NCI-H1436 (cell line): ENCODE data around the gene SHC1.
A peak's percentile ranks its signal among the peaks of the same experiment; 100 is the strongest.

Experiments
- DNase-seq: peaks from one replicate; lab custom pipeline; 2025; lab: John Stamatoyannopoulos, UW

The SHC1 gene

DNA sequence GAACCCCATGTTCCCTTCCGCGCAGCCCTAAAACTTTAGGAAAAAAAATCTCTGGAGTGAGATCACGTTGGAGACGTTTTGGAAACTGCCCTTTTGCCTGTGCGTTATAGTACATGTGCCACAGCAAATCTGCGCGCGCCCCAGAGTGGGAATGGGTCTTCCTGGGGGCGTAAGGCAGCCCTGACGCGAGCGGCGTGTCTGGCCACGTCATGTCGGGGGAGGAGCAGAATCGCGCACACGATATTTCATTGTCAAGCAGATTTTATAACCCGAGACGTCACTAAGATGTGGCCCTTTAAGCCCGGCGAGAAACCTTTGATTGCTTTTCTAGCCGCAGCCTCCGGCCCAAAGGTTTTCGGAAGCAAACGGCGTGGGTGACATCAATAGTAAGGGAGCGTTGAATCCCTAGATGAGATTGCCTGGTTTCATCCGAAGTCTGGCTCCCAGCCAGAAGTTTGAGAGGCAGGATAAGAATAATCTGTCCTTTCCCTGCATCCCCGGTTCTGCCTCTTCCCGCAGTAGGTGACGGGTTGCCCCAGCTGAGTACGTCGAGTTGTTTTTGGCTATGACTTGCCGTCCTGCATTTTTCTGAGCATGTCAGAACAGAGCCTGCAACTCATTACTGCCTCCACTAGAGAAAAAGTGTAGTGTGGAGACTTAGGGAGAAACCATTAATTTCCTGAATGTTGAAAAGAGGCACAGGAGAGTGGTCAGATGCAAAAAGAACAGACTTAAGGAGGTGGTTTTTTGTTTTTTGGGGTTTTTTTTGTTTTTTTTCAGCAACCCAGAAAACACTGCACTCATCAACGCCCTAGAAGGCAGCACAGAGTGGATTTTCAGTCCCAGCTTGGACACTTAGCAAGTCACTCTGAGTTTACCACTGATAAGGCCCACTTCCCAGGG, 33.2 kb downstream of the SHC1 start:
- DNase-seq, result peak; percentile 89

- DNase-seq, result peak; percentile 92
These were observed 33.9 kb downstream of the SHC1 start, which contains the start of gene PMVK for GRCh38 chr1:154936555-154937084. PMVK (minus strand) TSS chr1:154936719; CDS start chr1:154936685, 34 bp downstream.

DNA sequence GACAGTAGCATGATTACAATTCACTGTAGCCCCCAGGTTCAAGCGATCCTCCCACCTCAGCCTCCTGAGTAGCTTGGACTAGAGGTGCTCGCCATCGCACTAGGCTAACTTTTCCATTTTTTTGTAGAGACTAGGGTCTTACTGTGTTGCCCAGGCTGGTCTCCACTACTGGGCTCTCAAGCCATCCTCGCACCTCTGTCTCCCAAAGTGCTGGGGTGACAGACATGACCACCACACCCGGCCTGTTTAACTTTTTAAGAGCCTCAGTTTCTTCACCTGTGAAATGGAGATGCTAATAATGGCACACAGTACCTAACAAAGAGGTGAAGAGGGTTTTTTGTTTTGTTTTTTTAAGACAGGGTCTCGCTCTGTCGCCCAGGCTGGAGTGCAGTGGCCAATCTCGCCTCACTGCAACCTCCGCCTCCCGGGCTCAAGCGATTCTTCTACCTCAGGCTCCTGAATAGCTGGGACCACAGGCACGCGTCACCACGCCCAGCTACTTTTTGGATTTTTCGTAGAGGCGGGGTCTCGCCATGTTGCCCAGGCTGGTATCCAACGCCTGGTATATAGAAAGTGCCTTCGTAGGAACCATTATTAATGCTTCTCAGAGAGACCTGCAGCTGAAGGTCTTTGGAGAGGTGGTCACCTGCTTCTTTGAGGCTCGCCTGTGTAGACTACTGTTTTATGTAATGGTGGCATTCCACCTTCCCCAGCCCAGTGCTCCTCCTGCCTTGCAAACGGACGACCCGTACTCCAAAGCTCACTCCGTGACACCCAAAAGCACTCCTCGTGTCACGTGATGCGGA, 34.6 kb downstream of the SHC1 start:
- DNase-seq, result no peak

DNA sequence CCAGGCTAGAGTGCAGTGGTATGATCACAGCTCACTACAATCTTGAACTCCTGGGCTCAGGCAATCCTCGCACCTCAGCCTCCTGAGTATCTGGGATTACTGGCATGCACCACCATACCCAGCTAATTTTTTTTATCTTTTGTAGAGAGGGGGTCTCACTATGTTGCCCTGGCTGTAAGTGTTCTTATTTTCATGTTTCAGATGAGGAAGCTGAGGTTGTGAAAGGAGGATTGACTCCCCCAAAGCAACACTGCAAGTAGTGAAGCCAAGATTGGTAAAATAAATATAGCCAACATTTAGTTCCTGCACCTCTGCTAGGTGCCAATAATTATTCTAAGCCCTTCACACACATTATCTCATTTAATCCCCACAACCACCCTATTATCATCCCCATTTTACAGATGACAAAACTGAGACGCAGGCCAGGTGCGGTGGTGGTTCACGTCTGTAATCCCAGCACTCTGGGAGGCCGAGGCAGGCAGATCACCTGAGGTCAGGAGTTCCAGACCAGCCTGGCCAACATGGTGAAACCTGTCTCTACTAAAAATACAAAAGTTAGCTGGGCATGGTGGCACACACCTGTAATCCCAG, 36.1 kb downstream of the SHC1 start:
- DNase-seq, result no peak

GRCh38 chr1:154931940-154932487, 38.5 kb downstream of the SHC1 start:
- no peak for DNase-seq

- no peak for DNase-seq
These were observed 44.3 kb downstream of the SHC1 start for GRCh38 chr1:154926201-154926600.

DNA sequence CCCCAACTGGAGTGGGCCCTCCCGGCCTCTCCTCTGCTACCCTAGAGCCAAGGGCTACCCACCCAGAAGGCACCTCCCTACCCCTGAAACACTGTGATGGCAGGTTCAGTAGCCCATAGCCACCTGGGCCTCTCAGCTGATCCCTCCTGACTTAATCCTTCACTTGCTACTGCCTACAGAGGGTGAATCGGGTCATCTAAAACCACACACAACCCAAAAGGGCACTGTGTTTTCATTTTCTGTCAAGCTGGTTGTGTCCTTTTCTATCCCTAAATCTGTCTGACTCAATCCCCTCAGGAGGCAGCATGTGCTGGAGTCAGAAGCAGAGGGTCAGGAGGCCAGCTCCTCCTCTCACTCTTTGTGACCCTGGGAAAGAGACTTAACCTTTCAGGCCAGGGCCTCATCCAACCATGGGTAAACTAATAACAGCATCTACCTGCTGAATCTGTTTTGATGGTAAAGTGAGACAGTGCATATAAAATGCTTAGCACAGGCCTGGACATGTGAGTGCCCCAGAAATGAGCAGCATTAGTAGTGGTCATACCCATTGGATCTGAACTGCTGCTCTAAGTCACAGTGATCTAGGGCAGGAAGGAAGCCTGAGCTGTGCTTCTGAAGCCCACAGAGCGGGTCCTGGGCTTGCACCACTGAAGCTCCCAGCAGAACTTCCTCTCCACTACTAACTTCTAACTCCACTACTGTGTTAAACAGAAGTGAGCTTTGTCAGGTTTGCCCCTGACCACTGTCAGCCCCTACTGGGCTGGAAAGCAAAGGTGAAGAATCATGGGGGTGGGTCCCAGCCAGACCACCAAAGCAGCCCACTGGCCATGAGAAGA, 45.0 kb downstream of the SHC1 start:
- DNase-seq, result no peak

DNA sequence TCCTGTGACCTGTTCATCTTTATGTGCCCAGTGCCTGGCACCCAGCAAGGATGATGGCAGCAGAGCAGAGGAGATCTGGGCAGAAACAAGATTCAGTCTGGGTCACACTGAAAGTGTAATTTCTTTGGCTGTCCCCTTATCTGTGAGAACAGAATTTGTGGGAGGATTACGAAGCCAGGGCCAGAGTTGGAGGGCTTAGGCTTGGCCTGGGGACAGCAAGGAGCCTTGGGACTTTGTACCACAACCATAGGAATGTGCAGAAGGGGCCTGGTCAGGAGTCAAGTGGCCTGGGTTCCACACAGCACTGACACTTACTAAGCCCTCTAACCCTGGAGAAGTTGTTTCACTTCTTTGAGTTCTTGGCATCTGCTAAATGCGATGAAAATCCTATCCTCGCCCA, 46.9 kb downstream of the SHC1 start:
- no peak for DNase-seq

DNA sequence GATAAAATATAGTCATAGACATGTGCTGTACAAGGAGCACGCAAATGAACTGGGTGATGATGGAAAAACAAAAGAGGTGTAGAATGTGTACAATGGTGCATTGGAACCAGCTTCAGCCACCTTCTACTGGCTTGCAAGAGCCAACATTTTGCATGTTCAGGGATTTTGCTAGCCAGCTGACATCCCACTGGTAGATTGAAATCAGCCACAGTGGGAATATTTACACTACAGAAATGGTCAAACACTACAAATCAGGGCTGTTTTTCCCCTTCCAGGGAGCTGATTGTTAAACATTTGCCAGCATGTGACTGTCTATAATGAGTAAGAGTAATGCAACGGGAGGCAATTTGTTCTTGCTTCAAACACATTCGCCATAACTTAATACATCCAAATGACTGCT, 57.3 kb downstream of the SHC1 start:
- no peak for DNase-seq

DNA sequence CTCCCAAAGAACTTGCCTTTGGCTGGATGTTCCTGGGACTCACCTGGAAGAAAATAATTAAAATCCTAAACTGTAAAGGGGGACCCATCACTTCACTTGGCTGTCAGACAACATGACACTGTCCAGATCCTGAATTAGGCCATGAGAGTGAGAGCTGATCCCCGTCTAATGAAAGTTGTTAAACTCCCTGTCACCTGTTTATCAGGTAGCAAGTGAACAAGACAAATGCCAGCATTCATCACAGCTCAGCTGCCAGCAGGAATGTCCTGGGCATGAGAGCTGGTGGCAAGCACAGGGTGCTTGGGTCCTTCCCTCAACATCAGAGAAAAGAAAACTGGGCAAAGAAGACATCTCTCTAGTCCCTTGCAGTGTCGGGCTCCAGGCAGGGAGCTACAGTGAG, 57.8 kb downstream of the SHC1 start:
- no peak for DNase-seq
